Astrocyte (in vitro differentiated cells and primary cell): ENCODE data around the gene NEBL. TPM values are rescaled to one million over a fixed set of nuclear protein-coding genes. Genes with fewer than 3 reads are reported as not detected.

ENCODE experiments used
- DNase-seq: peaks from one replicate; pipeline ENCODE4 v3.0.0-alpha.2; 2010; ENCODE audit warnings: low read depth
- FAIRE-seq: peaks from 2 replicates; lab custom pipeline; 2011; peaks lifted over from hg19 to GRCh38; lab: Jason Lieb, UNC
- H2AFZ ChIP-seq: 2 replicates; pipeline ENCODE4 v1.6.0; 2012; ENCODE audit warnings: low read depth, low read length, inconsistent platforms
- H3K27ac ChIP-seq: 2 replicates; pipeline ENCODE4 v1.5.1; 2011; ENCODE audit warnings: low read depth, low read length, inconsistent platforms
- H3K27me3 ChIP-seq: 2 replicates; pipeline ENCODE4 v1.6.0; 2011; ENCODE audit warnings: low read length, inconsistent platforms; ENCODE audit not compliant: insufficient read depth
- H3K36me3 ChIP-seq: 2 replicates; pipeline ENCODE4 v1.5.1; 2011; ENCODE audit warnings: low read length, inconsistent platforms; ENCODE audit not compliant: insufficient read depth
- H3K4me1 ChIP-seq: 2 replicates; pipeline ENCODE4 v1.5.1; 2011; ENCODE audit warnings: low read length, inconsistent platforms; ENCODE audit not compliant: insufficient read depth
- H3K4me2 ChIP-seq: 2 replicates; pipeline ENCODE4 v1.6.0; 2012; ENCODE audit warnings: low read length, inconsistent platforms
- H3K4me3 ChIP-seq: 2 replicates; pipeline ENCODE4 v1.5.1; 2011; ENCODE audit warnings: low read depth, mild to moderate bottlenecking, low read length, inconsistent platforms; ENCODE audit not compliant: insufficient read depth
- H3K79me2 ChIP-seq: 2 replicates; pipeline ENCODE4 v1.6.0; 2012; ENCODE audit warnings: mild to moderate bottlenecking, low read length, inconsistent platforms; ENCODE audit not compliant: insufficient read depth
- H3K9ac ChIP-seq: 2 replicates; pipeline ENCODE4 v1.6.0; 2012; ENCODE audit warnings: mild to moderate bottlenecking, low read length, inconsistent platforms
- H3K9me3 ChIP-seq: 2 replicates; pipeline ENCODE4 v1.5.1; 2012; ENCODE audit warnings: low read depth, mild to moderate bottlenecking, low read length, inconsistent platforms; ENCODE audit not compliant: insufficient read depth
- H4K20me1 ChIP-seq: 2 replicates; pipeline ENCODE4 v1.6.0; 2012; ENCODE audit warnings: low read length, inconsistent platforms; ENCODE audit not compliant: insufficient read depth
- H3K27ac Mint-ChIP-seq: one replicate; pipeline ENCODE4 v1.8.0; 2021; ENCODE audit warnings: mild to moderate bottlenecking, mixed read lengths; ENCODE audit not compliant: unreplicated experiment
- H3K27me3 Mint-ChIP-seq: one replicate; pipeline ENCODE4 v1.8.0; 2021; ENCODE audit warnings: low read depth, mixed read lengths; ENCODE audit not compliant: unreplicated experiment
- H3K36me3 Mint-ChIP-seq: one replicate; pipeline ENCODE4 v1.8.0; 2021; ENCODE audit warnings: low read depth, mixed read lengths; ENCODE audit not compliant: unreplicated experiment
- H3K4me1 Mint-ChIP-seq: one replicate; pipeline ENCODE4 v1.8.0; 2021; ENCODE audit warnings: low read depth, mixed read lengths; ENCODE audit not compliant: unreplicated experiment
- H3K4me3 Mint-ChIP-seq: one replicate; pipeline ENCODE4 v1.8.0; 2021; ENCODE audit warnings: mild to moderate bottlenecking, moderate library complexity, mixed read lengths; ENCODE audit not compliant: unreplicated experiment
- H3K9me3 Mint-ChIP-seq: one replicate; pipeline ENCODE4 v1.8.0; 2021; ENCODE audit warnings: mild to moderate bottlenecking, mixed read lengths; ENCODE audit not compliant: unreplicated experiment
- EZH2 ChIP-seq: IDR thresholded peaks from 2 replicates; pipeline ENCODE4 v1.6.1; 2012; ENCODE audit warnings: mild to moderate bottlenecking, low read length, inconsistent platforms; ENCODE audit not compliant: insufficient read depth
- total RNA-seq: library from RNA; stranded (reverse); gene quantifications from 2 replicates; pipeline ENCODE4 v1.2.1, GENCODE V29; 2021
- TF ChIP-seq, protein P1 (sequence below): IDR thresholded peaks from 2 replicates; pipeline ENCODE4 v1.5.1; 2011; ENCODE audit warnings: low read depth, mild to moderate bottlenecking, inconsistent platforms, low read length, moderate library complexity; ENCODE audit not compliant: insufficient read depth

Gene NEBL
- total RNA-seq, 1 donor from 2014 or later, result 6.0 TPM

DNA sequence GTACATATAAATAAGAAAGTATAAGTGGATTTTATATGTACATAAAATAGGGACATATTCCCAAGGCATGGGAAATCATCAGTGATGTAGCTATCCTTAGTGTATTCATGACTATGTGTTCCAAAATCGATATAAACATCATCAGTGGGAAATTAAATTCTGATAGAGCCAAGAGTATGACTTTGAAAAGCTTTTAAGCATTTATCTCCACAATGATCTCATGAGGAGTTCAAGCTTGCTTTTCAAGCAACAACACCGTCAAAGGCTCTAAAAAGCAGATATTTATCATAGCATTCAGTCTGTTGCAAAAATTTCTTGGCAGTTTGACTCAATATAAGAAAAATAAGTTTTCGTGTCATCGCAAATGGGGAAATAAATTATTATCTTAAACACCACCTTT, 14.5 kb upstream of the NEBL start:
- Histone ChIP-seq H4K20me1 (no peaks in the 10 kb centered on the region), H3K27me3 (no peaks in the 10 kb centered on the region), H3K4me3 (no peak overlapping the region), H3K27ac (no peak overlapping the region), H3K9ac (no peak overlapping the region), H2AFZ (no peak overlapping the region), H3K9me3 (no peaks in the 10 kb centered on the region), H3K4me1 (no peaks in the 10 kb centered on the region), H3K79me2 (no peaks in the 10 kb centered on the region), H3K4me2 (no peak overlapping the region), H3K36me3 (no peaks in the 10 kb centered on the region)
- no peak for TF ChIP-seq EZH2
- TF ChIP-seq, protein P1, sequence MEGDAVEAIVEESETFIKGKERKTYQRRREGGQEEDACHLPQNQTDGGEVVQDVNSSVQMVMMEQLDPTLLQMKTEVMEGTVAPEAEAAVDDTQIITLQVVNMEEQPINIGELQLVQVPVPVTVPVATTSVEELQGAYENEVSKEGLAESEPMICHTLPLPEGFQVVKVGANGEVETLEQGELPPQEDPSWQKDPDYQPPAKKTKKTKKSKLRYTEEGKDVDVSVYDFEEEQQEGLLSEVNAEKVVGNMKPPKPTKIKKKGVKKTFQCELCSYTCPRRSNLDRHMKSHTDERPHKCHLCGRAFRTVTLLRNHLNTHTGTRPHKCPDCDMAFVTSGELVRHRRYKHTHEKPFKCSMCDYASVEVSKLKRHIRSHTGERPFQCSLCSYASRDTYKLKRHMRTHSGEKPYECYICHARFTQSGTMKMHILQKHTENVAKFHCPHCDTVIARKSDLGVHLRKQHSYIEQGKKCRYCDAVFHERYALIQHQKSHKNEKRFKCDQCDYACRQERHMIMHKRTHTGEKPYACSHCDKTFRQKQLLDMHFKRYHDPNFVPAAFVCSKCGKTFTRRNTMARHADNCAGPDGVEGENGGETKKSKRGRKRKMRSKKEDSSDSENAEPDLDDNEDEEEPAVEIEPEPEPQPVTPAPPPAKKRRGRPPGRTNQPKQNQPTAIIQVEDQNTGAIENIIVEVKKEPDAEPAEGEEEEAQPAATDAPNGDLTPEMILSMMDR, result no peak
- Mint-ChIP-seq H3K36me3 (no peaks in the 10 kb centered on the region), H3K27me3 (no peaks in the 10 kb centered on the region), H3K27ac (no peak overlapping the region), H3K9me3 (no peaks in the 10 kb centered on the region), H3K4me3 (no peak overlapping the region), H3K4me1 (no peaks in the 10 kb centered on the region)
- no peak for DNase-seq
- FAIRE-seq, result no peak

DNA sequence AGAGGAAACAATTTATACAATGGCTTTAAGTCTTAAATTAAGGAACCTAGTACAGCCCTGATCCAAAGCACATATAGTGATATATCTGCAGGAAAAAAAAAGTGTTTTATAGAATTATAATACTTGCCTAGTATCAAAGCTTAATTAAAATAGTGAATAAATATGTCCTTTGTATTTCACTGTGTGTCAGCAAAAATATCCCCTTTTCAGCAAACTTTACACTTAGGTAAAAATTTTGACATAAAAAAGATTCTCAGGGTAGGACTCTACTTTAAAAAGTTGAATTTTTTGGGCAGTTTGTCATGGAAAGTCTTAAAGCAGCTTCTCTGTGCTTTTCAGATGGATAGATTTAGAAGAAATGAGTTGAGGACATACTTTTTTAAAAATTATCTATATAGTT, 12.7 kb upstream of the NEBL start:
- H3K9me3 Mint-ChIP-seq, result peaks cover 2% of the 10 kb centered on the region
- no peak overlapping the region for H3K4me3 Mint-ChIP-seq
- no peaks in the 10 kb centered on the region for H3K36me3 Mint-ChIP-seq
- Histone ChIP-seq H3K27me3 (no peaks in the 10 kb centered on the region), H4K20me1 (no peaks in the 10 kb centered on the region), H3K4me1 (no peaks in the 10 kb centered on the region), H3K4me2 (no peak overlapping the region), H3K4me3 (no peak overlapping the region), H3K36me3 (no peaks in the 10 kb centered on the region), H3K27ac (no peak overlapping the region), H3K79me2 (no peaks in the 10 kb centered on the region), H3K9me3 (no peaks in the 10 kb centered on the region), H2AFZ (no peak overlapping the region), H3K9ac (no peak overlapping the region)
- TF ChIP-seq EZH2, result no peak
- TF ChIP-seq, protein P1, result no peak
- DNase-seq (no peak), FAIRE-seq (no peak)
- no peaks in the 10 kb centered on the region for H3K4me1 Mint-ChIP-seq
- no peak overlapping the region for H3K27ac Mint-ChIP-seq
- no peaks in the 10 kb centered on the region for H3K27me3 Mint-ChIP-seq

DNA sequence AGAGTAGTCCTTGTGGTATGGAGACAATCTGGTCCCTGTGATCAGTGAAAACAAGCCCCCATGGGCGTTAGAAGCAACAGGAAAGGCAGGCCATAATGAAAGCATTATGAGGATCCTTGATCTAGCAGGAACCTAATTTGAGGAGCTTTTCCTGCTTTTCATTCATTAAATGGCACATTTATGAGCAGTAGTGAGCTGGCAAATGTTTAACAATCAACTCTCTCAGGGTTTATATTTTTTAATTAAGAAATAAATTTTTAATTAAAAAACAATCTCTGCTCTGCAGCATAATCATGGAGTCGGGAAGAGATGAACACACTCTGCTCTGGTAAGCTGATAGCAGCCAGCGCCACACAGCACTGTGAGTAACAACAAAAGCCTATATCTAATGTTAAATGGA, 11.3 kb upstream of the NEBL start:
- H3K9me3 Mint-ChIP-seq, result peaks cover 2% of the 10 kb centered on the region
- H3K9me3 ChIP-seq, result no peaks in the 10 kb centered on the region
- no peak for TF ChIP-seq EZH2
- TF ChIP-seq, protein P1, result no peak
- no peak overlapping the region for H3K4me3 Mint-ChIP-seq
- FAIRE-seq (no peak), DNase-seq (no peak)
- no peak overlapping the region for H3K4me3 ChIP-seq
- no peak overlapping the region for H3K27ac Mint-ChIP-seq
- no peaks in the 10 kb centered on the region for H3K27me3 Mint-ChIP-seq
- no peaks in the 10 kb centered on the region for H3K27me3 ChIP-seq
- H3K4me1 Mint-ChIP-seq, result no peaks in the 10 kb centered on the region
- H3K9ac ChIP-seq, result no peak overlapping the region
- no peak overlapping the region for H3K4me2 ChIP-seq
- H3K27ac ChIP-seq, result no peak overlapping the region
- H2AFZ ChIP-seq, result no peak overlapping the region
- H3K36me3 ChIP-seq, result no peaks in the 10 kb centered on the region
- H3K4me1 ChIP-seq, result no peaks in the 10 kb centered on the region
- H4K20me1 ChIP-seq, result no peaks in the 10 kb centered on the region
- H3K79me2 ChIP-seq, result no peaks in the 10 kb centered on the region
- H3K36me3 Mint-ChIP-seq, result no peaks in the 10 kb centered on the region
